Testis (tissue), 3 donors: ENCODE measurements around the gene LRRTM4. TPM values are rescaled to one million over a fixed set of nuclear protein-coding genes. Genes with fewer than 3 reads are reported as not detected.

Experiments used
- DNase-seq: peaks from one replicate; pipeline ENCODE4 v3.0.0-alpha.2; 2019
- H3K27ac ChIP-seq, 2 donors: fragments of 200-600 bp; sonication (generic); one replicate each; pipeline ENCODE4 v1.5.1; 2019
- H3K27me3 ChIP-seq: fragments of 200-600 bp; sonication (generic); one replicate; pipeline ENCODE4 v1.5.1; 2019
- H3K36me3 ChIP-seq: fragments of 200-600 bp; sonication (generic); one replicate; pipeline ENCODE4 v1.5.1; 2017; ENCODE audit warnings: low read depth; ENCODE audit errors: missing control alignments
- H3K4me1 ChIP-seq: fragments of 200-600 bp; sonication (generic); one replicate; pipeline ENCODE4 v1.5.1; 2019
- H3K4me3 ChIP-seq, 2 donors: fragments of 200-600 bp; sonication (generic); one replicate each; pipeline ENCODE4 v1.5.1; 2017 to 2019
- H3K9me3 ChIP-seq: fragments of 200-600 bp; sonication (generic); one replicate; pipeline ENCODE4 v1.5.1; 2017
- POLR2A ChIP-seq: fragments of 450-650 bp; IDR thresholded peaks from one replicate; pipeline ENCODE4 v1.6.1; 2017; ENCODE audit warnings: antibody characterized with exemption, mild to moderate bottlenecking, moderate library complexity
- WGBS, 2 donors: methylation state at CpG; one replicate each; pipeline ENCODE4 v1.1.5; 2018; 5-methylcytosine and 5-hydroxymethylcytosine counted together
- intact Hi-C: fragments of 100-400 bp; cut with DNase I; formaldehyde crosslinking; loops from one replicate; pipeline ENCODE4 v1.15.1; 2023; ENCODE audit warnings: low total_unique reads
- polyA plus RNA-seq: library from polyadenylated mRNA; stranded (reverse); fragments of 350-450 nt; fragmentation: Illumina TruSeq; extraction: RNeasy Lipid Tissue Mini Kit (QIAGEN cat#74804); gene quantifications from one replicate; pipeline ENCODE4 v1.2.3, GENCODE V29; 2014; ENCODE audit warnings: low read depth, low replicate concordance; ENCODE audit not compliant: insufficient read depth
- total RNA-seq, 2 donors: library from RNA; depleted of rRNA; stranded (reverse); fragments of >200 nt; gene quantifications; one replicate each; pipeline ENCODE4 v1.2.3, GENCODE V29; 2016
- TF ChIP-seq, protein P1 (sequence below), 3 experiments: fragments of 450-650 bp in 2 of 3; fragments of 200-600 bp in 1 of 3; sonication (generic) in 1 of 3; IDR thresholded peaks; one replicate each; pipeline ENCODE4 v1.5.1; 2016 to 2019; ENCODE audit warnings: antibody characterized with exemption in 3 of 3, mild to moderate bottlenecking in 2 of 3, moderate library complexity in 1 of 3

LRRTM4 gene
- total and polyA plus RNA-seq, 3 donors from 2014 or later = 0.08 to 0.19 (median 0.13) TPM

DNA sequence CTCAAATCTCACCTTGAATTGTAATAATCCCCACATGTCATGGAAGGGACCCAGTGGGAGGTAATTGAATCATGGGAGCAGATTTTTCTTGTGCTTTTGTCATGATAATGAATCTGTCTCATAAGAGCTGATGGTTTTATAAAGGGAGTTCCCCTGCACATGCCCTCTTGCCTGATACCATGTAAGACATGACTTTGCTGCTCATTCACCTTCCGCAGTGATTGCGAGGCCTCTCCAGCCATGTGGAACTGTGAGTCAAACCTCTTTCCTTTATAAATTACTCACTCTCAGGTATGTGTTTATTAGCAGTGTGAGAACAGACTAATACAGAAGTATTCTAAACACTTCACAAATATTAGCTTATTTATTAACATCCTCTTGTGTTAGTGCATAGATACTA is 516.7 kb downstream of the LRRTM4 start:
- no peak overlapping the region for H3K4me3 ChIP-seq
- no peaks in the 10 kb centered on the region for H3K36me3 ChIP-seq
- no peaks in the 10 kb centered on the region for H3K9me3 ChIP-seq
- intact Hi-C loops = no loop called here
- H3K4me1 ChIP-seq = no peaks in the 10 kb centered on the region
- 74 to 94% methylated on average over 2 of the region's 2 CpGs for WGBS, 2 donors
- H3K27ac ChIP-seq = no peak overlapping the region
- DNase-seq = no peak
- no peak for TF ChIP-seq POLR2A
- TF ChIP-seq, protein P1, sequence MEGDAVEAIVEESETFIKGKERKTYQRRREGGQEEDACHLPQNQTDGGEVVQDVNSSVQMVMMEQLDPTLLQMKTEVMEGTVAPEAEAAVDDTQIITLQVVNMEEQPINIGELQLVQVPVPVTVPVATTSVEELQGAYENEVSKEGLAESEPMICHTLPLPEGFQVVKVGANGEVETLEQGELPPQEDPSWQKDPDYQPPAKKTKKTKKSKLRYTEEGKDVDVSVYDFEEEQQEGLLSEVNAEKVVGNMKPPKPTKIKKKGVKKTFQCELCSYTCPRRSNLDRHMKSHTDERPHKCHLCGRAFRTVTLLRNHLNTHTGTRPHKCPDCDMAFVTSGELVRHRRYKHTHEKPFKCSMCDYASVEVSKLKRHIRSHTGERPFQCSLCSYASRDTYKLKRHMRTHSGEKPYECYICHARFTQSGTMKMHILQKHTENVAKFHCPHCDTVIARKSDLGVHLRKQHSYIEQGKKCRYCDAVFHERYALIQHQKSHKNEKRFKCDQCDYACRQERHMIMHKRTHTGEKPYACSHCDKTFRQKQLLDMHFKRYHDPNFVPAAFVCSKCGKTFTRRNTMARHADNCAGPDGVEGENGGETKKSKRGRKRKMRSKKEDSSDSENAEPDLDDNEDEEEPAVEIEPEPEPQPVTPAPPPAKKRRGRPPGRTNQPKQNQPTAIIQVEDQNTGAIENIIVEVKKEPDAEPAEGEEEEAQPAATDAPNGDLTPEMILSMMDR (IDR thresholded peaks at IDR 0.05) = no peak
- no peaks in the 10 kb centered on the region for H3K27me3 ChIP-seq

DNA sequence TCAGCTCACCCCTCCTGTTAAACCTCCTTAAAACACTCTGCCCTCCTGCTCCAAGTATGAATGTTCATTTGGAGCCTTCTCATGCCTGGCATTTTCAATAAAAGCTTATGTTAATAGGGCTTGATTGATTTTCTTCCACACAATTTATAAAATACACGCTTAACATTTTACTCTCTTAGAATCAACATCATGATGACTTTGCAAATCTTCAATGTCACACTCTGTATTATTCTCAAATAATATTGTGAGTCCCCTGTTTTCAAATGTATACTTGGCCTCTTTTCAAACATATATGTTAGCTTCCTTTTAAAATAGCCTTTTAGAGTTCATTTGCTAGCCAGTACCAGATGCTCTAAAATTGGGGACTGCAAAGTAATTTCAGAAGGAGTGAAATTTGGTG is 520.3 kb downstream of the LRRTM4 start:
- H3K4me3 ChIP-seq = no peak overlapping the region
- H3K9me3 ChIP-seq = no peaks in the 10 kb centered on the region
- no peaks in the 10 kb centered on the region for H3K4me1 ChIP-seq
- DNase-seq = no peak
- H3K27ac ChIP-seq = no peak overlapping the region
- intact Hi-C loops = no loop called here
- WGBS, 2 donors = 90 to 95% methylated on average over 1 of the region's 1 CpG
- no peaks in the 10 kb centered on the region for H3K27me3 ChIP-seq
- H3K36me3 ChIP-seq = no peaks in the 10 kb centered on the region
- TF ChIP-seq, protein P1 (IDR thresholded peaks at IDR 0.05) = no peak
- no peak for TF ChIP-seq POLR2A

DNA sequence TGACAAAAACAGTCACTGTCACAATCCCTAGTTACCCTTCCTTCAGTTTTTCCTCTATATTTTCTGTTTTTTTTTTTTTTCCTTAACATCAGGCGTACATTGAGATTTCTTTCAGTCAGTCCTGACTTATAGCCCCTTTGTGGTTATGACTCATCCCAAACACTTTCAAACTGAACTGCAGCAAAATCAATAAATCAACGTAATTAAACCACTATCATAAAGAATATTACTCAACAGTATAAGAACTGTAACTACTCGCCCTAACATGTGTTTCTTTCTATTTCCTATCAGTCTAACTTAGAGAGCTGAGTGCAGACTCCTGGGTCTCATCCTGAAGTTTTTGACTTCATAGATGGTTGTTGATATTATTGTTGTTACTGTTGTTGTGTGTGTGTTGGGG is 523.5 kb downstream of the LRRTM4 start:
- Histone ChIP-seq H3K4me3 (no peak overlapping the region), H3K9me3 (no peaks in the 10 kb centered on the region), H3K27me3 (no peaks in the 10 kb centered on the region), H3K36me3 (no peaks in the 10 kb centered on the region), H3K4me1 (no peaks in the 10 kb centered on the region), H3K27ac (no peak overlapping the region)
- TF ChIP-seq, protein P1 (IDR thresholded peaks at IDR 0.05) = no peak
- TF ChIP-seq POLR2A = no peak
- DNase-seq = no peak
- WGBS, 2 donors = 63 to 81% methylated on average over 3 of the region's 3 CpGs
- intact Hi-C loops = no loop called here

DNA sequence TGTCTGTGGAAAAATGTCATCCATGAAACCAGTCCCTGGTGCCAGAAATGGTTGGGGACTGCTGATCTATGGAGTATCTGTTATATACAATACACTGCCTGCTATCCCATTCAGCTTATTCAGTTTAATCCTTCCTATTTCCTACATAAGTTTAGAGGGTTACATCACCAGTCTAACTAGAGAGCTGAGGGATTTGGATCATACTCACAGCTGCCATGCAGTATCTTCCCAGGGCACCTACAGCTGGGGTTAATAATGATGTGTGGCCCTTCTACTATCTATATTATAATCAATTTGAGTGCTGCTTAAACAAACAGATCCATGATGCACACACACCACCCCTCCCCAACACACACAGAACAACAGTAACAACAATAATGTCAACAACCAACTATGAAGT is 524.0 kb downstream of the LRRTM4 start:
- Histone ChIP-seq H3K36me3 (no peaks in the 10 kb centered on the region), H3K27me3 (no peaks in the 10 kb centered on the region), H3K27ac (no peak overlapping the region), H3K4me3 (no peak overlapping the region), H3K4me1 (no peaks in the 10 kb centered on the region), H3K9me3 (no peaks in the 10 kb centered on the region)
- intact Hi-C loops = no loop called here
- TF ChIP-seq, protein P1 (IDR thresholded peaks at IDR 0.05) = no peak
- TF ChIP-seq POLR2A = no peak
- no peak for DNase-seq

DNA sequence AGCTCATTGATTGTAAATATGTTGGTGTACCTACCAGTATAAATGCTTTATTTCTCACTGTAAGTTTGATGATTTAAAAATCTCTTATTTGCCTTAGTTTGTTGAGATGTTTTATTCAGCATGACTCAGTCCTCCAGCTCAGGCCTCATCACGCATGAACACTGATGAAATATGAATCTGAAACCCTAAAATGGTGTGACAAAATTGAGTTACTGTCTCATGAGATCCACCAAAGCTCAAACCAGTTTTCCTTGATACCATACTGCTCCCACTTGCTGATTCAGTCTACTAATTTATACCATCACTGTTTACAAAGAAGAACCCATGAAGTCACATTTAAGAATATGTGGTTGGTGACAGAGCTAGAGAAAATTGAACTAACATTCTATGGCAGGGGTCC is 524.9 kb downstream of the LRRTM4 start:
- no peak for DNase-seq
- Histone ChIP-seq H3K4me1 (no peaks in the 10 kb centered on the region), H3K36me3 (no peaks in the 10 kb centered on the region), H3K27ac (no peak overlapping the region), H3K4me3 (no peak overlapping the region), H3K9me3 (no peaks in the 10 kb centered on the region), H3K27me3 (no peaks in the 10 kb centered on the region)
- TF ChIP-seq POLR2A = no peak
- TF ChIP-seq, protein P1 (IDR thresholded peaks at IDR 0.05) = no peak
- WGBS, 2 donors = 91 to 94% methylated on average over 1 of the region's 1 CpG
- intact Hi-C loops = no loop called here
